GM19463 (cell line): Measurements from ENCODE around the gene MACROD1.
A peak's percentile ranks its signal among the peaks of the same experiment; 100 is the strongest.

ENCODE experiments used
- ATAC-seq: cut with Tn5 transposase; IDR thresholded peaks from one replicate; pipeline ENCODE4 v1.9.1; 2021; ENCODE audit warnings: mild to moderate bottlenecking, moderate library complexity; ENCODE audit not compliant: unreplicated experiment

Gene MACROD1

DNA sequence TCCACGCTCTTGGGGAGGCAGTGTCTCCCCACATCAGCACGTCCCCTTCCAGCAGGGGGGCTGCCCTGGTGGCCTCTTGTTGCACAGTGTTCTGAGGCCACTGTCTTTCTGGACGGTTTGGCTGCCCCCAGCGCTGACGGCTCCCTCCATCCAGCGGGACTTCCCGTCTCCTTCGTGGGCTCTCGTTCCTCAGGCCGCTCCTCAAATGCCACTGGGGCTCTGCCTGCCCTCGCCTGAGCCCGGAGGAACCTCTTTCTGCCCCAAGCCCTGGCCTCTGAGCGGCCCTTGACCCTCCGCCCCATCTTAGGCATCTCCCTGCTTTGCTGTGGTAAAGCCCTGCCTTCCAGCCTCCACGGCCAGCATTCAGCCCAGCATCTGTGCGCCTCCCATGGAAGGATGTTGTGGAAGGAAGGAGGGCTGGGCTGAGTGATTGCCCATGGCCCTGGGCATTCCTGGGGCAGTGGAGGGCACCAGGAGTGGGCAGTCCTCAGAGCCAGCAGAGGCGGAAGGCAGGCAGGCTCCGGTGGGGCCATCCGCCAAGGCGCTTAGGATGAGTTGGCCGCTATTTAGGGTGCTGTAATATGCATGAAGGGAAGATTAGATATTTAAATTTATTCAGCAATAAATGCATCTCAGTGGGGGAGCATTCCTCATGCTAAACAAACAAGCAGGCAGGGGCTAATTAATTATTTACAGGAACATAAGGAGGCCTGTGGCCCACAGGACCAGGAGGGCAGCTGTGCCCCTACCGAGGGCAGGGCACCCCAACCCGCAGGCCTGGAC lies 161.9 kb downstream of the MACROD1 start:
- ATAC-seq, result no peak

DNA sequence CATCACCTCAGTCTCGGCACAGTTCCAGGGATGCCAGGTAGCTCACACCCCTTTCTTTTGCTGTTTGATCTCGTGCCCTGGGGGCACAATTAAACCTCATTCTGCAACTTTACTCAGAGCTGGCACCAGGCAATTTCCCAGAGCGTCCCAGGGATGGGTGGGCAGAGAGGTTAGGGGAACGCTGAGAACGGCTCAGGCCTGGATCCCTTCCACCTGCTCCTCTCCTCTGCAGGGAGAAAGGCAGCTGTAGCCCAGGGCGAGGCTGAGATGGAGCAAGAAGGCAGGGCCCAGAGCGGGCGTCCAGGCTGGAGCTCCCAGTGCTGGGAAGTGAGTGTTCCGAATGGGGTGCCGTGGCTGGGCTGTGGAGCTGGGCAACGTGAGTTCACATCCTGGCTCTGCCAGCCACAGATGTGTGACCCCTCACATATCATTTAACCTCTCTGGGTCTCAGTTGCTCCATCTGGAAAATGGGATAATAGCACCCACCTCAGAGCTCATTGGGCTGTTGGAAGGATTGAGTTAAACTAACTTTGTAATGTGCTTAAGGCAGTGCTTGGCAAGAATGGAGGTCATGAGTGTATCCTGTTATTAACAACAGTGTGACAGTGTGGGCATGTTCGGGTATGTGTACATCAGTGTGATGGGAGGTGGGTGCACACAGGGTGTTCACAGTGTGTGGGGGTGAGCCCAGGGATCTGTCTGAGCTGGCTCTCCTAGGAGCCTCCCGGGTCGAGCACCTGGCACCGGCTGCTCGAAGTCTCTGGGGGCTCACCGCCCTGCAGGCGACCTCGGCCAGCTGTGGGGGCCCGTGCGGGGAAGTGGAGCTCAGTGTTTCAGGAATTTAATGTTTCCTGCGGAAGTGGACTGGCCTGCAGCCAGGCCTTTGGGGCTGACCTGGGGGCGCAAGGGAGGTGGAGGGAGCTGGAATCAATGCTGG lies 164.2 kb downstream of the MACROD1 start:
- ATAC-seq, result no peak

DNA sequence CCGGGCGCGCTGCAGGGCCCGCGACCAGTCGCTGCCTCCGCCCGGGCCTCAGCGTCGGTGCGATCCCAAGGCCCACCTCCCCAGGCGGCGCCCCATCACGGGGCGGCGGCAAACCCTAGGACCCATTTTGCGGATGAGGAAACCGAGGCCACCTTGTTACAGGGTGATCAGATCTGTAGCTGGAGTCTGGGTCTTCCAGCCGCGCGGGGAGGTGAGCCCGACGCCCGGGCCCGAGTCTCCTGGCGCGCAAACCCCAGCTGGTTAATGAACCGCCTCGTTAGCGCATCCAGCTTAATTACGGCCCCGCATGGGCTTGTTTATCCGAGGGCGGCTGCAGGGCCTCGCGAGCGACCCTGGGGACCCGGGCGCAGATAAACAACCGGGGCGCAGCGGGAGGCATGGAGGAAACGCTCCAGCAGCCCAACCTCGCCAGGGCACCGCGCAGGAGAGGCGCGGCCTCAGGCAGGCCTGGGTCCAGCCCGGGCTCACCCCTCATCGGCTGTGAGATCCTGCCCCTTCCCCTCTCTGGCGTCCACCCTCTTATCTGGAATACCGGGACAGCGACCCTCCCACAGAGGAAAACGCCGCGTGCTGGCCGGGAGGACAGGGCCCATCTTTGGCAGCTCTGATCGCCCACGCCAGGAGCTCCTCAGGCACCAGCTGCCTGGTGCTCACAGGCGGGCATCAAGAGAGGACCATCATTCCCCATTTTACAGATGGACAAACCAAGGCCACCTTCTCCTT lies 165.0 kb downstream of the MACROD1 start:
- ATAC-seq, result no peak

DNA sequence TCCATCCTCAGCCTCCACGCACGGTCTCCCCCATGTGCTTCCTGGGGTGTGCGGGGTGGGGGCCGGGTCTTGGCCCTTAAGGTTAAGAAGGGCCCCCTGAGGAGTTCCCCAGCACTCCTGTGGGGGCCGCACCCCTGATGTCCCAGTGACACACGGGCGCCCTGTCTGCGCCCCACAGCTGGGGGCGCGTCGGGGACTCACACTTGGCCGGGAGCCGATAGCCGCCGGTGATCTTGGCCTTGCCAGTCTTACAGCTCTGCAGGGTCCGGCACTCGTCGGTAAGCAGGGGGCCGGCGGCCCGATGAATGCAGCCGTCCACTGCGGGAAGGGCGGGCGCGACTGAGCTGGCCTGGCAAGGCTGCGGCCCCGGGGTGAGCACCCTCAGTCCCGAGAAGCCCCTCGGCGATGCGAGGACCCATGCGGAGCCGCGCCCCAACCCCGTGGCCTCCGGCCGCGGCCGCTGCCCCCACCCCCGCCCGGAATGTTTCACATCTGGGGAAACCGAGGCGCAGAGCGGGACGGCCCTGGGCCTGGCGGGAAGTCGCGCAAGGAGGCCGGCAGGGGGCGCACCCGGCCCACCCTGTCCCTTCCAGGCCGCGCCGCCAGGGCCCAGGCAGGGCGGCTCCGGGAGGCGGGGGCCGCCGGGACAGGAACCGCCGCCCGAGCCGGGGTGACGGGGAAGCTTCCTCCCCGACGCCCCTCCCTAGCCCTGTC lies 165.7 kb downstream of the MACROD1 start:
- peak; percentile 63 for ATAC-seq

DNA sequence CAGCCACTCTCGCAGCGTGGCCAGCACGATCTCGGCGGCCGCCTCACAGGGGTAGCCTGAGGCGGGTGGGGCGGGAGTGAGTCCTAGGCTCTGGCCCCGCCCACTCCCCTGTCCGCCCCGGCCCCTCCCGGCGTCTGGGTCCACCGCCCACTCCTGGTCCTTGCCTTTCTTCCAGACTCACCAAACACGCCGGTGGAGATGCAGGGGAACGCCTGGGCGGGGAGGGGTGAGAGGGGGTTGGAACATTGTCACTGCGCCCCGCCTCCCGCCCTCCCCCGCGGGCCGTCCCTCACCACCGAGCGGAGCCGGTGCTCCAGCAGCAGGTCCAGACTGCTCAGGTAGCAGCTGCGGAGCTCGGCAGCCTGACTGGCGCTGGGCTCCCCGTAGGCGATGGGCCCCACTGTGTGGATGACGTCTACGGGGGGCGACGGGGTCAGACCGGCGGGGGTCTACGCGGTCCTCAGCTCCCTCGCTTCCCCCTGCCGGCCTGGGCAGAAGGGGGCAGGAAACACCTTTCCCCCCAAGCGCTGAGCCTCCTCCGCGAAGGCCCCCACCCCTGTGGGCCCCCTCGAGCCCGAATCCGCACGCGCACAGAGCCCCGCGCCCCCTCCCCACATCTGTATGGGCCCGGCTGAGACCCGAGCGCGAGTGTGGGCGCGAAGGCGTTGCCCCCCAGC lies 166.4 kb downstream of the MACROD1 start:
- ATAC-seq, result no peak

DNA sequence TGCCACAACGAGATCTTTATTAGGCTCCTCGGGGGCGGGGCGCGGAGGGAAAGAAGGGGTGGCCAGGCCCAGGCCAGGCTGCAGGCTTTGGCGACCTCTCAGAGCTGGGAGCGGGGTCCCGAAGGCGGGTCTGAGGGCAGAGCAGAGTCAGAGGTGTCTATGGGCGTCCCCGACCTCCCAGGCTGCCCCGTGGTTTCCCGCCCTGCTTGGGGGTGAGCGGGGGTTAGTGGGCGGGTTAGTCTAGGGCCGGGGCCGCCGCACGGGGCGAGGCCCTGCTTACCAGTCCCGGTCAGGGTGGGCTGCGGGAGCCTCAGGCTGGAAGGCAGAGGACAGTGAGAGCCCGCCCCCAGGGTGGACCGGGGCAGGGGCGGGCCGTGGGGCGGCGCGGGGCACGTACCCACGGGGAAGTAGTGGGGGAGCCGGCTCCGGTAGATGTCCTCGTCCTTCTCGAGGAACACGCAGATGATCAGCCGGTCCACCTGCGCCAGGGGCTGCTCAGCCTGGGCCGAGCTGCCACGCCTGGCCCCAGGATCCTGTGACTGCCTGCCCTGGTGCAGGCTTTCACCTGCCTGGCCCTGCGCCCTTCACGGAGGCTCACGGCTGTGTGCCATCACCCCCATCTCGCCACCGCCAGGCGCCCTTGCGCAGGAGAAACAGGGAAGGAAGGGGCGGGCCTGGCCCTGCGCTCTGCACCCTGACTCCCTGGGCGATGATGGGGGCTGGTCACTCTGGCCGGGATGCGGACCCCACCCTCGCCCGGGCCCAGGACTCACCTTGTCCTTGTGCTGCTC lies 167.2 kb downstream of the MACROD1 start:
- no peak for ATAC-seq

DNA sequence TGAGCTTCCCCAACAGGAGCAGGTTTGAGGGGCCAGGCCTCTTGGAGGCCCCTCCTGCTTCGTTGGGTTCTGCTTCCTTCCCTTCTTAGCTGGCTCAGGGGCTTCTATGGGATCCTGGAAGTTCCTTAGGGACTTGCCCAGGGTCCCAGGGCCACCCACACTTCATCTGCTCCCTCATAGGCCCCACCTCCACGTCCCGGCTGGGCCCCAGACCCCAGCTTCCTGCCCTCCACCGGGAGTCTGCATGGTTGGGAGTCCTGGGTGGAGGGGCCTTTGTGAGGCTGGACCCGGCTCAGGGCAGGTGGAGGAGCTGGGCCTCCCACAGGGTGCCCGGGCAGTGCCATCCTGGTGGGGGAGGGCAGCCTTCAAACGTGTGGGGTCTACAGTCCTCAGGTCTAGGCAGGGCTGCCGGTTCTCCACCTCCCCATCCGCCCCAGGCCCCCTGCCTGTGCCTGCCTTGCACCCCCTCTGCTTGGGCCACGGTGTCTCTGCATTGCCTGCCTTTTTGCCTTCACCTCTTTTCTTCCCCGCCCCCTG lies 168.0 kb downstream of the MACROD1 start:
- no peak for ATAC-seq

DNA sequence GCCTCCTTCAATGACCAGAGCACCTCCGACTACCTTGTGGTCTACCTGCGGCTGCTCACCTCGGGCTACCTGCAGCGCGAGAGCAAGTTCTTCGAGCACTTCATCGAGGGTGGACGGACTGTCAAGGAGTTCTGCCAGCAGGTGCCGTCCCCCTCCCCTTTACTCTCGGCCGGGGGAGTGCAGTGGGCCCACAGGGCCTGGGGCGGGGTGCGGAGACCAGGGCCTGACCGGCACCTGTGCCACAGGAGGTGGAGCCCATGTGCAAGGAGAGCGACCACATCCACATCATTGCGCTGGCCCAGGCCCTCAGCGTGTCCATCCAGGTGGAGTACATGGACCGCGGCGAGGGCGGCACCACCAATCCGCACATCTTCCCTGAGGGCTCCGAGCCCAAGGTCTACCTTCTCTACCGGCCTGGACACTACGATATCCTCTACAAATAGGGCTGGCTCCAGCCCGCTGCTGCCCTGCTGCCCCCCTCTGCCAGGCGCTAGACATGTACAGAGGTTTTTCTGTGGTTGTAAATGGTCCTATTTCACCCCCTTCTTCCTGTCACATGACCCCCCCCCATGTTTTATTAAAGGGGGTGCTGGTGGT lies 168.7 kb downstream of the MACROD1 start:
- ATAC-seq, result no peak

DNA sequence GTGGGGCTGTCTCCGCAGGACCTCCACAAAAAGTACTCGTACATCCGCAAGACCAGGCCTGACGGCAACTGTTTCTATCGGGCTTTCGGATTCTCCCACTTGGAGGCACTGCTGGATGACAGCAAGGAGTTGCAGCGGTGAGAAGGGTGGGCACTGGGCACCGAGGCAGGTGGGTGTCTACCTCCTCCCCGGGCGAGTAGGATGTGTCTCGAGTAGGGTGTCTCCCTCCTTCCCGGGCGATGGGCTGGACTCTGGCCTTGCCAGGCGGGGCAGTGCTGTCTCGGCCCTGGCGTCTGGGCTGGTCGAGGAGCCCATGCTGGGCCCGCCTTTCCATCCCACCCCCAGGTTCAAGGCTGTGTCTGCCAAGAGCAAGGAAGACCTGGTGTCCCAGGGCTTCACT lies 169.4 kb downstream of the MACROD1 start:
- no peak for ATAC-seq

DNA sequence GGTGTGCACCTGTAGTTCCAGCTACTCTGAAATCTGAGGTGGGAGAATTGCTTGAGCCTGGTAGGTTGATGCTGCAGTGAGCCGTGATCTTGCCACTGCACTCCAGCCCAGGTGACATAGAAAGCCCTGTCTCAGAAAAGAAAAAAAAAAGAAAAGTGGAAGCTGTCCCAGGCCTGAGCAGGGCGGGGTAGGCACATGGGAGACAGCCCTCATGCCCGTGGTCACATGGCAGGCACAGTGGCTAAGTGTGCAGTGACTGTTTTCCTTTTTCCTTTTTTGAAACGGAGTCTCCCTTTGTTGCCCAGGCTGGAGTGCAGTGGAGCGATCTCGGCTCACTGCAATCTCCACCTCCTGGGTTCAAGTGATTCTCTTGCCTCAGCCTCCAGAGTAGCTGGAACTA lies 171.9 kb downstream of the MACROD1 start:
- no peak for ATAC-seq

DNA sequence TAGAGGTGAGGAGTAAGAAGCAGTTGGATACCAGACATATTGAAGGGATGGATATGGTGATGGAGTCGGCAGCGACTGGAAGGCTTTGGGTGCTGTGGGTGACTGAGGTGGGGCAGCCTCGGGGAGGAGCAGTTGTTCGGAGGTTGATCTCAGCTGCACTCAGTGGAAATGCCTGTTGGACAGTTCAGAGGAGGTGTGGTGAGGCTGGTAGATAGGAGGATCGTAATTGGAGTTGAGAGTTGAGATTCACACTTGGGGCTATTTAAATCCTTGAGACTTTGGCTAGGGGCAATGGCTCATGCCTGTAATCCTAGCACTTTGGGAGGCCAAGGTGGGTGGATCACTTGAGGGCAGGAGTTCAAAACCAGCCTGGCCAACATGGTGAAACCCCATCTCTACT lies 172.8 kb downstream of the MACROD1 start:
- ATAC-seq, result no peak

DNA sequence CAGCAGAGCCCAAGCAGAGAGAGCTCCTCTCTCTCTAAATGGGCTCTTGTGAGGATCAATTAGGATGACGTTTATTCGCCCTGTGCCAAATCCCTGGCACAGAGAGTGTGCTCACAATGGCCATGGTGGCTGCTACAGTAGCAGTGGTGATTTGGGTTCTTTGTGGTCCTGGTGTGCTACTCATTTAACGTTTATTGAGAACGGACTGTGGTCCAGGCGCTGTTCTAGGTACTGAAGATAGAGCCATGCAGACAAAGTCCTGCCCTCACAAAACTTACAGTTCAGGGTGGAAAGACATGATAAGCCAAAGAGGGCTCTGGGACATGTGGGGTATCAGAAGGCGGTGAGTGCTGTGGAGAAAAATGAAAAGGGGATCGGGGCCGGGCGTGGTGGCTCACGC lies 174.4 kb downstream of the MACROD1 start:
- no peak for ATAC-seq

DNA sequence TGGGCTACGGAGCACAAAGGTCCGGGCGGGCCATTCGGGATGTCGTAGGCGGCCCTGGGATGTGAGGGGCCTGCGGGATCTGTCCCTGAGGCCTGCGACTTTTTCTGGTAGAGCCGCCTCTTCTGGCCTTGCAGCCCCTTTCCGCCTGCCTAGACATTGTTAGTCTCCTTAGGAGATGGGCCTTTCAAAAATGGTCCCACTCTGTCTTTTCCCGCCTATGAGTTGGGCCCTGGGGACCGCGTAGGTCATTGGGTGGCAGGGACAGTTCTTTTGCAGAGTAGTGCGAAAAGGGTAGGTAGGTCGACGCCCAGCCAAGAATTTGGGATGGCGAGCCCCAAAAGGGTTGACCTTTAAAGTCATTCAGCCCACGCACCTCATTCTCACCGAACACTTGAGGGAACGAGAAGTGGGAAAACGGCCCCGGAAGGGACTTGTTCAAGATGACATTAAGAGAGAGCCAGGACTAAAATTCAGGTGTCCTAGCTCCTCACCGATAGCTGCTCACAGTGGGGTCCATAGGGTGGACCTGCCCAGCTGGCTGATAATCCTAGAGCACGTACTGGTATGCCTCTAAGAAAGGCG lies 178.9 kb downstream of the MACROD1 start:
- no peak for ATAC-seq

DNA sequence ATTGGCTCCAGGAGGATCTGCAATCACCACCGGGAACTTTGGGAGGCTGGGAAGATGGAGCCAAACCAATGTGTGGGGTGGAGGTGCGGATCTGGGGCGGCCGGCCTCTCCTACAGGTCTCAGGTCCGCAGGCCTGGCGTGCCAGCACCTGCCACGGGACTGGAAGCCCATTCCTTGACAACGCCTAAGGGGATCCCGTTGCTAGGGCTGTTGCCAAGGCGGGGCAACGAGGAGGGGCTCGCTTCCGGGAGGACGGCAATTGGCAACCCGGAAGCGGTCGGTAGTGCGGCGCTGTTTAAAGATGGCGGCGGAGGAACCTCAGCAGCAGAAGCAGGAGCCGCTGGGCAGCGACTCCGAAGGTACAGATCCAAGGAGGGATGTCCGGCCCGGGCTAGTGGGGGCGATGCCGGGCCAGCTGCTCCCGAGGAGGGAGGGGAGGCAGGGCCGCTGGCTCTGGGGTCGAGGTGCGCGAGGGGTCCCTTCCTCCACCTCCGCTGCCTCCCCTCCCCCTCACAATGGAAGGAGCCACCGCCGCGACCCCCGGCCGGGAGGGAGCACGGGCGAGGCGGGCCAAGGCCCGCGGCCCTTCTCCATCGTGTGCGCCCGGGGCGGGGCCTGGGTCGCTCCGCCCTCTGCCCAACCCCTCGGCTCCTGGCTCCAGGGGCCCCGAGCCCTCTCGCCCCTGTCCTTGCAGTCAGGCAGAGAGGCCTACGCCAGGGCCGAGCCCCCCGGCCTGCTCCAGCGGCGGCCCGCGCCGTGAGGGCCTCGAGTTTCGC lies 179.6 kb downstream of the MACROD1 start, which contains the start of gene OTUB1:
OTUB1 (plus strand) TSS at position 283 of the 776 bp plus-strand sequence; CDS start at position 302, 19 bp downstream.
- ATAC-seq, result peak; percentile 92

DNA sequence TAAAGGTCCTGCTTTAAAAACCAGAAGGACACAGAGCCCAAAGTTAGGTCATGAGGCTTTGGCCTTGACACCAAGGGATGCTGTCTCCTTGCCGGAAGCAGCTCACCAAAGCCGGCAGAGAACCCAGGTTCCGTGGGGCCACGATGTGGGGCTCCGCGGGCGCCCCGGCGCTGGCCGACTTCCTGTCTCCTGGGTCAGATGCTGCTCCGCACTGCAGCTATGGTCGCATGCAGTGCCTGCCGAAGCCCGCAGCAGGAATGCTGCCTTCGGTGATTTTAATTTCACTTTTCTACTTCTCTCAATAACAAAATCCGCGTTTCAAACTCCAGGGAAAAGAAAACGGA lies 180.1 kb downstream of the MACROD1 start:
- peak; percentile 40 for ATAC-seq

DNA sequence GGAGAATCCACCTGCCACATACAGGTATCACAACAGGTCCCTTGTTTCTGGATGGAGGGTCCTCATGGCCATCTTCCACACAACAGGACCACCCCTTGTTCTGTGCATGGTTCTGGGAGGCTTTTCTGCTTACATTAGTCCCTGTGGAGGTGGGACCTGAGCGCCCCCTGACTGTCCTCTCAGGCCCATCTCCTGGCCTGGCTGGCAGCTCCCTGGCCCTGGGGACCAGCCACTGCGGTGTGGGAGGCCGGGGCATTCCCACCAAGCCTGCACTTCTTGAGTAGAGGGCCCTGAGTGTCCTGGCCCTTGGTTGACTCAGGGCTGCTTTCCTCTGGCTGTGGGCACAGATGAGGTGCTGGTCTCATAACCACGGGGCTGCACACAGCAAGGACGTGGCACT lies 186.5 kb downstream of the MACROD1 start:
- no peak for ATAC-seq

DNA sequence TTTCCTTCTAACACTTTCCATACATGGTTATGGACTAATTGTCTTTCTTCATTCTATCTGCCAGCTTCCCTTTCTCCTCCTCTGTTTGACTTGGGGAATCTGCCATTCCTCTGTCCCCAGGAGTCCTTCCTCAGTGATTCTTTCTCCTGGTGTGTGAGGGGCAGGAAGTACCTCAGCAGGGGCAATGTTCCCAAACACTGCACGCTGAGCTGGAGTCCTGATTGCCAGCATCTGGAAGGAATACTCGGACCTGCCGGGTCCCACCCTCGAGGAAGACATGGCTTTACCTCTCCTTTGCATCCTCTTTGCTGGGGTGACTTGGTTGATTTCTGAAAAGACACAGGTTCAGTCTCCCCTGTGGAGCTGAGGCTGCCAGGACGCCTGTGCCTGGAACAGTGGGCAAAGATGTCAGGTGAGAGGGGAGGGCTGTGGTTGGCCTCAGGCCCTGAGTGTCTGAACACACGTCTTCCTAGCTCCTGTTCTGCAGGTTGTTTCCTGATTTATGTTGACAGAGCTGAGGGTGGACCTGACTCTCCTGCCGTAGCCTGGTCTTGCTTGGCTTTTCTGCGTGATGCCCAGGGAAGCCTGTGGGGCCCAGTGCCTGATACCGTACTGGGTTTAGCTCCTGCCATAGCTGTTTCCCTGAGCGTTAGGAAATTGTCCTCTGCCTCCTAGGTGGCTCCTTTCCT lies 187.2 kb downstream of the MACROD1 start:
- no peak for ATAC-seq
